Endodermal cell (in vitro differentiated cells): Measurements from ENCODE around the gene SYNDIG1. TPM values are rescaled to one million over a fixed set of nuclear protein-coding genes. Genes with fewer than 3 reads are reported as not detected.

Source experiments
- DNase-seq: peaks from one replicate; pipeline ENCODE4 v3.0.0-alpha.2; 2017
- H3K27ac ChIP-seq: 2 replicates; pipeline ENCODE4 v1.5.1; 2013; ENCODE audit warnings: mild to moderate bottlenecking, low read depth, low read length, moderate library complexity
- H3K27me3 ChIP-seq: 2 replicates; pipeline ENCODE4 v1.6.1; 2013; ENCODE audit warnings: mild to moderate bottlenecking, low read length, moderate library complexity; ENCODE audit not compliant: insufficient read depth, control insufficient read depth, poor library complexity, severe bottlenecking
- H3K36me3 ChIP-seq: 2 replicates; pipeline ENCODE4 v1.7.0; 2013; ENCODE audit warnings: mild to moderate bottlenecking, low read length, moderate library complexity; ENCODE audit not compliant: control insufficient read depth, insufficient read depth
- H3K4me1 ChIP-seq: one replicate; pipeline ENCODE4 v1.7.0; 2013; ENCODE audit warnings: low read length; ENCODE audit not compliant: control insufficient read depth, insufficient read depth
- H3K4me3 ChIP-seq: 2 replicates; pipeline ENCODE4 v1.5.1; 2013; ENCODE audit warnings: mild to moderate bottlenecking, low read length, moderate library complexity
- H3K9ac ChIP-seq: 2 replicates; pipeline ENCODE4 v1.6.1; 2013; ENCODE audit warnings: mild to moderate bottlenecking, low read length, moderate library complexity; ENCODE audit not compliant: poor library complexity, severe bottlenecking; ENCODE audit errors: extremely low read depth
- H3K9me3 ChIP-seq: 2 replicates; pipeline ENCODE4 v1.6.1; 2013; ENCODE audit warnings: mild to moderate bottlenecking, low read length, moderate library complexity; ENCODE audit not compliant: control insufficient read depth
- H3K27ac Mint-ChIP-seq: 2 replicates; pipeline ENCODE4 v1.8.0; 2020; ENCODE audit warnings: mixed read lengths
- H3K27me3 Mint-ChIP-seq: 2 replicates; pipeline ENCODE4 v1.8.0; 2021; ENCODE audit warnings: mild to moderate bottlenecking, mixed read lengths; ENCODE audit not compliant: insufficient read depth
- H3K36me3 Mint-ChIP-seq: 2 replicates; pipeline ENCODE4 v1.8.0; 2020; ENCODE audit warnings: low read depth, mixed read lengths
- H3K4me1 Mint-ChIP-seq: 2 replicates; pipeline ENCODE4 v1.8.0; 2020; ENCODE audit warnings: mixed read lengths
- H3K4me3 Mint-ChIP-seq: 2 replicates; pipeline ENCODE4 v1.8.0; 2020; ENCODE audit warnings: mild to moderate bottlenecking, moderate library complexity, mixed read lengths
- H3K9me3 Mint-ChIP-seq: 2 replicates; pipeline ENCODE4 v1.8.0; 2020; ENCODE audit warnings: mild to moderate bottlenecking, mixed read lengths
- WGBS, 2 experiments: methylation state at CpG; one replicate each; pipeline versions ENCODE4 v1.1.5 to v1.1.7; 2013; ENCODE audit warnings: missing lambda C conversion rate in 2 of 2, mixed read lengths in 1 of 2; ENCODE audit not compliant: insufficient coverage in 1 of 2, insufficient read length in 1 of 2; 5-methylcytosine and 5-hydroxymethylcytosine counted together
- total RNA-seq, 2 donors: library from RNA; stranded (reverse); fragmentation: NEBNext Ultra II Directional in 1 of 2; extraction: Animal tissue kit (Norgen Biotek cat#: 25700) in 1 of 2; gene quantifications; 2 replicates in 1 of 2; 3 replicates in 1 of 2; pipeline ENCODE4 v1.2.1, GENCODE V29; 2021
- TF ChIP-seq, protein P1 (sequence below): fragments of 200-600 bp; sonication (generic); conservative IDR thresholded peaks from 2 replicates; pipeline ENCODE4 v1.5.0; 2021; ENCODE audit warnings: antibody characterized with exemption, mild to moderate bottlenecking

The SYNDIG1 gene
- total RNA-seq, 2 donors from 2014 or later, result 5.5 to 6.8 TPM

- peaks cover 5% of the 10 kb centered on the region for H3K36me3 Mint-ChIP-seq
- no peaks in the 10 kb centered on the region for H3K27me3 Mint-ChIP-seq
- peaks cover 31% of the 10 kb centered on the region for H3K9me3 ChIP-seq
- no peak overlapping the region for H3K9ac ChIP-seq
- WGBS, 2 experiments, result 82 to 85% methylated on average over 3 to 5 of the region's 5 CpGs
- no peaks in the 10 kb centered on the region for H3K4me1 Mint-ChIP-seq
- H3K4me3 ChIP-seq, result no peak overlapping the region
- H3K9me3 Mint-ChIP-seq, result peaks cover 59% of the 10 kb centered on the region
- no peaks in the 10 kb centered on the region for H3K27me3 ChIP-seq
- no peak overlapping the region for H3K27ac Mint-ChIP-seq
- TF ChIP-seq, protein P1, sequence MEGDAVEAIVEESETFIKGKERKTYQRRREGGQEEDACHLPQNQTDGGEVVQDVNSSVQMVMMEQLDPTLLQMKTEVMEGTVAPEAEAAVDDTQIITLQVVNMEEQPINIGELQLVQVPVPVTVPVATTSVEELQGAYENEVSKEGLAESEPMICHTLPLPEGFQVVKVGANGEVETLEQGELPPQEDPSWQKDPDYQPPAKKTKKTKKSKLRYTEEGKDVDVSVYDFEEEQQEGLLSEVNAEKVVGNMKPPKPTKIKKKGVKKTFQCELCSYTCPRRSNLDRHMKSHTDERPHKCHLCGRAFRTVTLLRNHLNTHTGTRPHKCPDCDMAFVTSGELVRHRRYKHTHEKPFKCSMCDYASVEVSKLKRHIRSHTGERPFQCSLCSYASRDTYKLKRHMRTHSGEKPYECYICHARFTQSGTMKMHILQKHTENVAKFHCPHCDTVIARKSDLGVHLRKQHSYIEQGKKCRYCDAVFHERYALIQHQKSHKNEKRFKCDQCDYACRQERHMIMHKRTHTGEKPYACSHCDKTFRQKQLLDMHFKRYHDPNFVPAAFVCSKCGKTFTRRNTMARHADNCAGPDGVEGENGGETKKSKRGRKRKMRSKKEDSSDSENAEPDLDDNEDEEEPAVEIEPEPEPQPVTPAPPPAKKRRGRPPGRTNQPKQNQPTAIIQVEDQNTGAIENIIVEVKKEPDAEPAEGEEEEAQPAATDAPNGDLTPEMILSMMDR, result no peak
- no peaks in the 10 kb centered on the region for H3K4me1 ChIP-seq
- no peaks in the 10 kb centered on the region for H3K36me3 ChIP-seq
- H3K4me3 Mint-ChIP-seq, result no peak overlapping the region
- DNase-seq, result no peak
- no peak overlapping the region for H3K27ac ChIP-seq
These were observed 91.4 kb downstream of the SYNDIG1 start for GRCh38 chr20:24560571-24561491.

- Histone ChIP-seq H3K27me3 (no peaks in the 10 kb centered on the region), H3K4me1 (no peaks in the 10 kb centered on the region), H3K36me3 (no peaks in the 10 kb centered on the region), H3K9me3 (peaks cover 19% of the 10 kb centered on the region), H3K27ac (no peak overlapping the region), H3K4me3 (no peak overlapping the region), H3K9ac (no peak overlapping the region)
- Mint-ChIP-seq H3K4me1 (no peaks in the 10 kb centered on the region), H3K4me3 (no peak overlapping the region), H3K27ac (no peak overlapping the region), H3K9me3 (peaks cover 21% of the 10 kb centered on the region), H3K36me3 (no peaks in the 10 kb centered on the region), H3K27me3 (peaks cover 6% of the 10 kb centered on the region)
- 96% methylated on average over 1 of the region's 2 CpGs; no CpG with 5 or more reads in 1 of the 2 experiments for WGBS, 2 experiments
- no peak for DNase-seq
- TF ChIP-seq, protein P1, result no peak
These were observed 96.5 kb downstream of the SYNDIG1 start for GRCh38 chr20:24565835-24566351.

DNA sequence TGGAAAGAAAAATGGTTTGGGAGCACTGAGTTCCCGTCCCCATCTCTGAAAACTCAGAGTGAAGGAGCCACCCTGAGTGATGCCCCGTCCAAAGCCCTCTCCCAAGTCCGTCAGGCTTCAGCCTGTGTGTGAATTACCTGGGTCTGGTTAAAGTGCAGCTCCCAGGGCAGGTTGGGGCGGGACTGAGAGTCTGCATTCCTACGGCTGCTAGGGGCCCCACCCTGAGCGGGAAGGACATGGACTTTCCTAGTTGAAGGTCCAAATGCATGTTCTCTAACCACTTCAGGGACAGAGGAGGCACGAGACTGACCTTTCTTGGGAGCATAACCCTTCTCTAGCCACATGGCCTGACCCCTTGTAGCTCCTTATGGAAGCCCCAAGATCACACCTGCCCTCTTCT is 97.2 kb downstream of the SYNDIG1 start:
- H3K36me3 ChIP-seq, result no peaks in the 10 kb centered on the region
- H3K27me3 ChIP-seq, result no peaks in the 10 kb centered on the region
- H3K4me1 ChIP-seq, result no peaks in the 10 kb centered on the region
- Mint-ChIP-seq H3K27me3 (peaks cover 6% of the 10 kb centered on the region), H3K4me3 (no peak overlapping the region), H3K9me3 (peaks cover 14% of the 10 kb centered on the region), H3K4me1 (no peaks in the 10 kb centered on the region), H3K27ac (no peak overlapping the region), H3K36me3 (no peaks in the 10 kb centered on the region)
- no peak for DNase-seq
- no peak overlapping the region for H3K27ac ChIP-seq
- H3K9ac ChIP-seq, result no peak overlapping the region
- TF ChIP-seq, protein P1, result no peak
- H3K9me3 ChIP-seq, result peaks cover 19% of the 10 kb centered on the region
- H3K4me3 ChIP-seq, result no peak overlapping the region
- 87 to 88% methylated on average over 6 to 7 of the region's 7 CpGs for WGBS, 2 experiments
